ENCODE measurements around the gene SEMA5B.

GRCh38 chr3:123050666-123051065, 23.1 kb upstream of the SEMA5B start:
- TF ChIP-seq CTCF (IDR thresholded peaks at IDR 0.05; ENCODE audit: insufficient read depth, low read depth, low read length), result no peak
- TF ChIP-seq EZH2 (IDR thresholded peaks at IDR 0.05; ENCODE audit: insufficient read depth, low read length), result no peak
